DMS53 treated with DMSO at 0.1 percent for 48 hours (cell line): ENCODE measurements around the gene FAM20B.
"Not testable (repeated sequence)": the region's sequence is repeated elsewhere in the genome, so short reads cannot be mapped to it uniquely, and the experiment has no call there.

Source experiments
- DNase-seq: peaks from one replicate; lab custom pipeline; 2025; ENCODE audit not compliant: unreplicated experiment; lab: John Stamatoyannopoulos, UW

FAM20B gene

DNA sequence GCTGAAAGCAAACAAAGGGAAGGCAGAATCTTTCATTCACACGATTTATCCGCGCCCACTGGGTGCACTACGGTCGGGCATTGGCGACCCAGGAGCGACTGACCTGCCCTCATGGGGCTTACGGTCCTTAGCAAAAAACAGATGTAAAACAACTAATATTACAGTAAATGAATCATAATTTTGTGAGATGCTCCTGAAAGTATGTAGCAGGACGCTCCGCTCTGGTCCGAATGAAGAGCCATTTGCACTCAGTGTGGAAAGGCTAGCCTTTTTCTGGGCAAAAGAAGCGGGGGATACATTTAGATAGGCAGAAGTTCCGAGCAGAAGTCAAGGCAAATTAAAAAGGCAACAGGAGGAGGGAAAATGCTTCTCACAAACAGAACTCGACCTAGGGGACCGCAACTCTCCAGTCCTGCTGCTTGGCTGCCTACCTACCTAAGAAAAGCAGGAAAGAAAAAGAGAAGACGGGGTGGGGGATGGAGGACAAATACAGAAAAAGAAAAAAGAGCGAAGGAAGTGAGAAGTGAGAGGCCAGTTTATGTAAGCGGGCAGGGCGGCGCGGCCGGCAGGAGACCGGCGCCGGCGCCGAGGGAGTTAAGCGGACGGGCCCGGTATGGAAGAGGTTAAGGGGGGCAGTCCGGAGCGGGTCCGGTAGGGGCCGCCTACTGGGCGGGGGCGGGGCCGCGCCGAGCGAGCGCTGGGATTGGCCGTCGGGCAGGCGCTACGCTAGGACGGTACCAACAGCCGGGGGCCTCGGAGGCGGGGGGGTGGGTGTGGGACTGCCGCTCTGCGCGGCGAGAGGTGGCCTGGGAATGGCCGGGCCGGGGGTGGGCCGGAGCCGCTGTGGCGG lies at the start of gene FAM20B:
TSS of gene FAM20B (plus strand) at position 770 of the 850 bp plus-strand sequence. CDS start 17,954 bp downstream, outside the sequence.
- peak; percentile 83 for DNase-seq

GRCh38 chr1:178976541-178976940 lies 49.2 kb upstream of the FAM20B start:
- DNase-seq = no peak

DNA sequence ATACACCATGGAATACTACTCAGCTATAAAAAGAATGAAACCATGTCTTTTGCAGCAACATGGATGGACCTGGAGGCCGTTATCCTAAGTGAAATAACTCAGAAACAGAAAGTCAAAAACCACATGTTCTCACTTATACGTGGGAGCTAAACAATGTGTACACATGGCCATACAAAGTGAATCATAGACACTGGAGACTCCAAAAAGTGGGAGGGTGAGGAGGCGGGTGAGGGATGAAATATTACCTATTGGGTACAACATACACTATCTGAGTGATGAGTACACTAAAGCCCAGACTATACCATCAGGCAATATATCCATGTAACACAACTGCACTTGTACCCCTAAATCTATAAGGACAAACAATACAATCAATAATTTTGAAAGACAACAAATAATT lies 39.5 kb upstream of the FAM20B start:
- no peak for DNase-seq

DNA sequence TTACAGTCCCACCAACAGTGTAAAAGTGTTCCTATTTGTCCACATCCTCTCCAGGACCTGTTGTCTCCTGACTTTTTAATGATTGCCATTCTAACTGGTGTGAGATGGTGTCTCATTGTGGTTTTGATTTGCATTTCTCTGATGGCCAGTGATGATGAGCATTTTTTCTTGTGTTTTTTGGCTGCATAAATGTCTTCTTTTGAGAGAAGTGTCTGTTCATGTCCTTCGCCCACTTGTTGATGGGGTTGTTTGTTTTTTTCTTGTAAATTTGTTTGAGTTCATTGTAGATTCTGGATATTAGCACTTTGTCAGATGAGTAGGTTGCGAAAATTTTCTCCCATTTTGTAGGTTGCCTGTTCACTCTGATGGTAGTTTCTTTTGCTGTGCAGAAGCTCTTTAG lies 37.5 kb upstream of the FAM20B start:
- not testable (repeated sequence) for DNase-seq

DNA sequence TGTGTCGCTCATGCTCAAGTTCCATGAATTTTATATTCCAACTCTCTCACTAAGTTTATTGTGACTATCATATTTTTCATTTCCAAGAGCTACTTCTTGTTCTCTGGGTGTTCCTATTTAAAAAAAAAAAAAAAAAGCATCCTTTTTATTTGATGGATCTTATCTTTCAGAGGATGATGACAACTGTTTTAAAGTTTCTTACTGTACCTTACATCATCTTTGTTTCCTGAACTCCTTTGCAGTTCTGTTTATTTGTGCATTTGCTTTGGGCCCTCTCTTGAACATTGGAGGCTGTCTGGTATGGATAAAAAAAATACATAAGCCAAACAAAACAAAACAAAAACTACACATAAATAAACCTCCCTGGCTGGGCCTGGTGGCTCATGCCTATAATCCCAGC lies 32.1 kb upstream of the FAM20B start:
- no peak for DNase-seq

DNA sequence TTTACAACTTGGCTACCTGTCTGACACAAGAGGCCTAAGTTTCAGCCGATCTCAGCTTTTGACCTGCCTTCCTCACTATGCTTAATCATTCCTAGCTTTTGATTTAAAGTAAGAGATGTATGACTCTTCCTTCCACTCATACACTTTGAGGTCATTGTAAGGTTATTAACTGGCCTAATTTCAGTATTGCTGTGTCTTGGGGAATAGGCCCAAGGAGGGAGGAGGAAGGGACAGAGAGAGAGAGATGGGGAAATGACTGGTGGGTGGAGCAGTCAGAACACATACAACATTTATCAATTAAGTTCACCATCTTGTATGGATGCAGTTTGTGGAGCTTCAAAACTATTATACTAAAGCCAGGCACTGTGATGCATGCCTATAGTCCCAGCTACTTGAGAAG lies 28.3 kb upstream of the FAM20B start:
- DNase-seq = no peak

GRCh38 chr1:178998295-178998694 lies 27.4 kb upstream of the FAM20B start:
- DNase-seq = no peak

- no peak for DNase-seq
Measured at GRCh38 chr1:178999061-178999460, 26.6 kb upstream of the FAM20B start.

- DNase-seq = no peak
Measured at GRCh38 chr1:179001451-179001850, 24.2 kb upstream of the FAM20B start.

DNA sequence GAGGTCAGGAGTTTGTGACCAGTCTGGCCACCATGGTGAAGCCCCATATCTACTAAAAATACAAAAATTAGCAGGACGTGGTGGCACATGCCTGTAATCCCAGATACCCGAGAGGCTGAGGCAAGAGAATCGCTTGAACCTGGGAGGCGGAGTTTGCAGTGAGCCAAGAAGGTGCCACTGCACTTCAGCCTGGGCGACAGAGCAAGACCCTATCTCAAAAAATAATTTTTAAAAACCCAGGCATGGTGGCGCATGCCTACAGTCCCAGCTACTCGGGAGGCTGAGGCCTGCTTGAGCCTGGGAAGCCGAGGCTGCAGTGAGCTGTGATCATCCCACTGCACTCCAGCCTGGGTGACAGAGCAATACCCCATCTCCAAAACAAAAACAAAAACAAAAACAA lies 23.6 kb upstream of the FAM20B start:
- not testable (repeated sequence) for DNase-seq

DNA sequence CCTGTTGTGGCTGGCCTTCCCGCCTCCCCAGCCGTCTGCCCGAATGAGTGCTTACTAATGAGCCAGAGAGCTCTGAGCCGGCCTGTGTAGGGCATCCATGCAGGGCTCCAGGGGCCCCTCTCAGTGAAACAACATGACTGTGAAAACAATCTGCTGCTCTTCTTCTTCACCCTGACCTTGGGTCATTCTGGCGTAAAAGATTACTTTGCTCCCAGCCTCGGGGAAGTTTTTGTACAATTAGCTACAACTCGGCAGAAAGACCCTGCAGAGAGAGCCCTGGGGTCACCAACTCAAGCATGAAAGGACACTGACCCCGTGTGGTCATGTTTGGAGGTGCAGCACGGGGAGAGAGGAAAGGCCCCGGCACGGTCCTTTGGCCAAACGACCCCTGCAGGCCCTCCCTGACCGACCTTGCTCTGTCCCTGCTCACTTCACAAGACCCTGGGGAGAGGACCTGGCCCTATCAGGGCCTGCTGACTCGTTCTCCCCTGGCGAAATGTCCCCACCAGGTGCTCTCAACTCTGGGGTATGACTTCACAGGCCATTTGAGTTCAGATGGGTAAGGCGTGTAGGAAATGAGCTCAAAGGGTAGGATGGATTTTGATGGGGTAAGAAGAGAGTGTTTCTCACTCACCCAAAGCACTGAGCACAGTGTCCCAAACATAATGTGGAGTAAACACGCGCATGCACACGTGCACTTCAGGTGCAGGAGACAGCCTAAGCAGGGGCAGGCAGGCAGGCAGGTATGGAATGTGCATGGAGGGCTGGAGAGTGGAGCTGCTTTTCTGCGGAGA lies 22.9 kb upstream of the FAM20B start:
- DNase-seq = peak; percentile 46

GRCh38 chr1:179003512-179004066 lies 22.1 kb upstream of the FAM20B start:
- no peak for DNase-seq

DNA sequence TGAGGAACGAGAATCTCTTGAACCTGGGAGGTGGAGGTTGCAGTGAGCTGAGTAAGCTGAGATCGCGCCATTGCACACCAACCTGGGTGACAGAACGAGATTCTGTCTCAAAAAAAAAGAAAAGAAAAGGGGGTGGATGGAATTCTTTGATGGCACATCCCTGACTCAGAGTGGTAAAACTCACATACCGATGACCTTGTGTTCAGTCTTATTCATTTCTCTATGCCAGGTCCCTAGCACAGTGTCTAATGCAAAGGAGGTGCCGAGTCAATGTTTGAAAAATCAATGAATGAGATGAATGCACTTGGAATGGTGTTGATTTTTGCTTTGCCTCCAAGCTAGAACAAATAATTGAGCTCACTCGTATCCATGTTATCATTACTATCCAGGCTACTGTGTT lies 18.5 kb upstream of the FAM20B start:
- DNase-seq = no peak

GRCh38 chr1:179010671-179011070 lies 15.0 kb upstream of the FAM20B start:
- no peak for DNase-seq

DNA sequence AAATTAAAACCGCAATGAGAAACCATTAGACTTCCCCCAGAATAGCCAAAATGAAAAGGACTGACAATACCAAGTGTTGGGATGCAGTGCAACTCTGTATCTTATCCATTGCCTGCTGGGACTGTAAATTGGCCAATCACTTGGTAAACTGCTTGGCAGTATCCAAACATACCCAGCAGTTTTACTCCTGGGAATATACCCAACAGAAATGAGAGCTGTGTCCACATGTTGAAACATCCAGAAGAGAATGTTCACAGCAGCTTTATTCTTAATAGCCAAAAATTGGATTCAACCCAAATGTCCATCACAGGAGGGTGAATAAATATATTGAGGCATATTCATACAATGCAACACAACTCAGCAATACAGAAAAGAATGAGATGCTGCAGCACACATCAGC lies 13.7 kb upstream of the FAM20B start:
- DNase-seq = no peak

DNA sequence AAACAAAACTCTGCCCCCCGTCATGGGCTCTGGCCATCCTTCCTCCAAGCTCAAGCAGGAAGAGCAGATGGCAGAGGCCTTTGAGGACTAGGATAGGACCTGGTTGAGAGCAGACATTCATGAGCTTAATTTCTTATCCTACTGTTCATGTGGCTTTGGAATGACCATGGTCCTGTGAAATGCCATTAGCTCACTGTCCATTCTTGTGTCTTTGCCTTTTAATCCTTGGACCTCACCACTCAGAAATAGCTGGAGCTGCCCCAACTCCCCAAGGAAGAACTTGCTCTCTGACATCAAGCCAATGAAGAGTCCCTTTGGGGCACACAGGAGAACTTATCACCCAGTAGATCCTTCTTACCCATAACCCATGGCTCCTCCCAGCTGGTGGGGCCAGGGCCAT lies 11.6 kb upstream of the FAM20B start:
- DNase-seq = no peak

GRCh38 chr1:179015396-179015795 lies 10.3 kb upstream of the FAM20B start:
- no peak for DNase-seq

- DNase-seq = no peak
Measured at GRCh38 chr1:179016706-179017382, 8.8 kb upstream of the FAM20B start.

DNA sequence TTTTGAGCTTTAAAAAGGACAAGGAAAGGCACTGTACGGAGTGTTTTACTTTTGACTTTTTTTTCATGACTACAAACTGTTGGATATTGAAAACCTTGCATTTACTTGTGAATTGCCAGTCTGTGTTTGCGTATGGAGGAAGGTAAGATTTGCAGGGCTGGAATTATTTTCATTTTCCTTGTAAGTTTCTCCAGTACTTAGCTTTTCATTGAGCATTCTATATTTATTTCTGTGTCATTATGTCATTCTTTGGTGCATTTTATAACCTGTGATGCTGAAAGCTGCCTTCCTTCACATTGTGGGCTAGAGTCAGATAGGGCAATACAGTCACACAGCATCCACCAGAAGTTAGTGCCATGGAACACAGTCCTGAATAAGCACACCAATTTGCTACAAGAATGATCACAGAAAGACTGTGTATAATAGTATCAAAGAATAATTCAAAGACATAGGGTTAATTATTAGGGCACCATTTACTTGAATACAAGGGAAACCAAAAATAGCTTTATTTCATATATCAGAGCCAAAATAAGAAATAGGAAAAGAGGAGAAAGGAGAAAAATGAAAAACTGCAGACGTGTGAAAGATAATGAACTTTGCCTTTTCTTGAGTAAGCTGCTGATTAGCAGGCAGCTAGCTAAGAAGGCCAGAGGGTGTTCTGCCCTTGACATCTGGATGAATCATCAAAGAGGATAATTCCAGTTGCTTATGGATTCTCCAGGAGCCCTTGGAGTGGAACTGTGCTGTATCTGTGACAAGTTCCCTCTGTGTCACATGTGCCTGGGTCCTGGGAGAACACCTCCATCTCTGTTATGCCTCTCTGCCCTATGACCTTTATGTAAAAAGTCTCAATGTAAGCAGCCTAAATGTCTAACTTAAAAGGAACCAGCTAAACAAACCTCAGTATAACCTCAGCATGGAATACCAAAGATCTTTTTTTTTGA lies 8.0 kb upstream of the FAM20B start:
- no peak for DNase-seq

- peak; percentile 84 for DNase-seq
Measured at GRCh38 chr1:179021873-179022272, 3.8 kb upstream of the FAM20B start.
